Ishikawa (cell line): ENCODE results near the gene SESN1.

Source experiments
- CEBPB ChIP-seq: IDR thresholded peaks from 2 replicates; pipeline ENCODE4 v1.6.1; 2012
- CREB1 ChIP-seq: IDR thresholded peaks from 2 replicates; pipeline ENCODE4 v1.6.1; 2012; ENCODE audit warnings: low read depth
- EGR1 ChIP-seq: IDR thresholded peaks from 2 replicates; pipeline ENCODE4 v1.6.1; 2012
- EP300 ChIP-seq: IDR thresholded peaks from 2 replicates; pipeline ENCODE4 v1.6.1; 2012; ENCODE audit warnings: borderline replicate concordance
- FOXM1 ChIP-seq: IDR thresholded peaks from 2 replicates; pipeline ENCODE4 v1.6.1; 2012; ENCODE audit warnings: low read depth, borderline replicate concordance
- MAX ChIP-seq: IDR thresholded peaks from 2 replicates; pipeline ENCODE4 v1.6.1; 2012
- NFIC ChIP-seq: IDR thresholded peaks from 2 replicates; pipeline ENCODE4 v1.6.1; 2012
- RAD21 ChIP-seq: IDR thresholded peaks from 2 replicates; pipeline ENCODE4 v1.6.1; 2012; ENCODE audit warnings: low read depth
- REST ChIP-seq: IDR thresholded peaks from 2 replicates; pipeline ENCODE4 v1.6.1; 2012; ENCODE audit warnings: low read depth, mild to moderate bottlenecking
- TAF1 ChIP-seq: IDR thresholded peaks from 2 replicates; pipeline ENCODE4 v1.6.1; 2012; ENCODE audit warnings: low read depth, mild to moderate bottlenecking
- TCF12 ChIP-seq: IDR thresholded peaks from 2 replicates; pipeline ENCODE4 v1.6.1; 2012; ENCODE audit warnings: low read depth
- TEAD4 ChIP-seq: IDR thresholded peaks from 2 replicates; pipeline ENCODE4 v1.6.1; 2012
- USF1 ChIP-seq: IDR thresholded peaks from 2 replicates; pipeline ENCODE4 v1.6.1; 2012
- YY1 ChIP-seq: IDR thresholded peaks from 2 replicates; pipeline ENCODE4 v1.6.1; 2012; ENCODE audit warnings: low read depth
- ZBTB7A ChIP-seq: IDR thresholded peaks from 2 replicates; pipeline ENCODE4 v1.6.1; 2012; ENCODE audit warnings: low read depth

SESN1 gene

DNA sequence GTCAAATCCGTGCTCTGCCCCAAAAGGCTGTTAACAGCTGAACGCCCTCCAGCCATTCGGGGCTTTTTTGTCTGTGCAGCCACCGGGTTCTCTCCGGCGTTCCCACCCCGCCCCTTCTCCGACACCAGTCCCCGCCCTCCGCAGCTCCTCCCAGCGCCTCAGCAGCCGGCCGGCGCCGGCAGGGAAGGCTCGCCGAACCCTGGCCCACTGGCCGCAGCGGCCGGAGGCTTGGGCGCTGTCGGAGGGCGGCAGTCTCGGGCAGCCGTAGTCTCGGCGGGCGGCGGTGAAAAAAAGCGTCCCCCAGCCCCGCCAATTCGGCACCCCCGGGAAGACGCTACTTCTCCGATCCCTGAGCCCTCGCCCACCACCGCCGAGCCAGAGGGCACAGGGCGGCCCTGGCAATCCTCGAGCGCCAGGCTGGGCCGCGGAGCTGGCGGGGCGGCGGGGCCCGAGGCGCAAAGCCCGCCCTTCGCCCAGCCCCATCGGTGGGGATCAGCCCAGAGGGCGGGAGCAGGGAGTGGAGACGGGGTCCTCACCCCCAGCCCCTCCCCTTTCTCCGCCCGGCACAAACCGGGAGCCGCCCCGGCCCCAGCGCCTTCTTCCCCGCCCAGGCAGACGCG, at the start of gene SESN1:
Gene SESN1, minus strand, starts transcription at position 431 of the 620 bp plus-strand sequence. CDS start 773 bp downstream, outside the sequence.
- TF ChIP-seq TAF1 = peak; percentile 70
- TF ChIP-seq EP300 = peak; percentile 19; the same call in 1 of the 2 replicates
- 0 out of 2 replicates have a peak, but pooled peaks have one; percentile 67 for TF ChIP-seq ZBTB7A
- no peak for TF ChIP-seq TEAD4
- TF ChIP-seq CEBPB = no peak
- TF ChIP-seq USF1 = no peak
- TF ChIP-seq RAD21 = no peak
- no peak; the same call in 1 of the 2 replicates for TF ChIP-seq NFIC
- TF ChIP-seq MAX = no peak; the same call in 1 of the 2 replicates
- TF ChIP-seq TCF12 = no peak
- TF ChIP-seq YY1 = no peak
- no peak for TF ChIP-seq REST
- TF ChIP-seq FOXM1 = no peak

DNA sequence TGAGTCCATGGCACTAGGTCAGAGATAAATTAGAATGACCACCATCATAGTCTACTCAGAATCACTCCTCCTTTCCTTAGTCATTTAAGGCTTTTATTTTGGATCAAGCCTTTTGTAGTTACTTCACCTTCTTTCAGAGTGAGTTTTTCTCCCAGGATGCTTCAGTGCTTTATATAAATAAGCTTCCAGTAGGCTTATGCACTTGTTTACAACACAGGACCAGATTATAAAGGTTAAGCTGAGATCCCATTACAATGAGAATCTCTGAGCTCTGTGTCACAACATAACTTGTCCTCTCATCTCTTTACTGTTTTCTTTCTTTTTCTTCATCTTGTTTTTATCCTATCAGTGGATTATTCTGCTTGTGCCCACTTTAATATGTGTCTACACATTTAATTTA, 48.5 kb upstream of the SESN1 start:
- no peak for TF ChIP-seq TCF12

GRCh38 chr6:109139109-109139508, 44.5 kb upstream of the SESN1 start:
- TF ChIP-seq USF1 (no peak), CEBPB (no peak), FOXM1 (no peak), ZBTB7A (no peak), TCF12 (no peak), TAF1 (no peak), CREB1 (no peak), MAX (no peak), EP300 (no peak), NFIC (no peak), YY1 (no peak), RAD21 (no peak), REST (no peak), EGR1 (no peak), TEAD4 (no peak)

DNA sequence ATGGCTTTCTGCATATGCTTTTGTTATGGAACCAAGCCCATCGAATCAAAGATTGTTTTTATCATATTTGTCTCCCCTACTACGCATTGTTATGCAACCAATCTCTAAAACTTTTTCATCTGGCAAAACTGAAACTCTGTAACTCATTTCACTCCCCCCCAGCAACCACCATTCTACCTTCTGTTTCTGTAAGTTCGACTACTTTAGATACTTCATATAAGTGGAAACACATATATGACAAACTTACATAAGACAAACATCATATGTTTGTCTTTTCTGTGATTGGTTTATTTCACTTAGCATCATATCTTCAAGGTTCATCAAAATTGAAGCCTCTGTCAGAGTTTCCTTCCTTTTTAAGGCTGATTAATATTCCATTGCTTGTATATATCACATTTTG, 35.4 kb upstream of the SESN1 start:
- no peak for TF ChIP-seq EP300
- no peak for TF ChIP-seq TCF12
- TF ChIP-seq FOXM1 = no peak
- no peak for TF ChIP-seq RAD21

DNA sequence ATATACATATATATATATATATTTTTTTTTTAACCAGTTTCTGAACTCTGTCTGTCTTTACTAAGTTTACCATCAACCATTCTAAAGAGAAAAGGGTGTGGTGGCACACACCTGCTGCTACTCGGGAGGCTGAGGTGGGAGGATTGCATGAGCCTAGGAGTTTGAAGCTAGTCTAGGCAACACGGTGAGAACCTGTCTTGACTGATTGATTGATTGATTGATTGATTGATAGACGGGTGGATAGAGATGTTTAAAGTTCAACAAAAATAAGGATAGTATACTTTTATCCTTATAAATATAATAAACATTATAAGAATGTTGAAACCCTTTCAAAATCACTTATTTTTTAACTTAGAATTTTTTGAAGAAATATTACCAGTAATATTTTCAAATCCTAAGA, 30.9 kb upstream of the SESN1 start:
- TF ChIP-seq CREB1 (no peak), USF1 (no peak), TAF1 (no peak), EGR1 (no peak), TEAD4 (no peak), CEBPB (no peak), EP300 (no peak), REST (no peak), RAD21 (no peak)
